Renal cortex interstitium (tissue), 11 donors: ENCODE measurements around the gene TMEM40. TPM values are rescaled to one million over a fixed set of nuclear protein-coding genes. Genes with fewer than 3 reads are reported as not detected.
"Not testable (repeated sequence)": the region's sequence is repeated elsewhere in the genome, so short reads cannot be mapped to it uniquely, and the experiment has no call there.

Experiments used
- DNase-seq, 11 donors: peaks; one replicate each; pipeline ENCODE4 v3.0.0-alpha.2; 2013; ENCODE audit warnings: low read depth in 9 of 11, low spot score in 4 of 11; ENCODE audit errors: extremely low read depth in 1 of 11
- polyA plus RNA-seq, 3 donors: library from polyadenylated mRNA; unstranded; fragments of 120-200 nt; gene quantifications; one replicate each; pipeline ENCODE4 v1.2.1, GENCODE V29; 2013; ENCODE audit not compliant: insufficient read length in 3 of 3

Gene TMEM40
- polyA plus RNA-seq, 3 donors = 1.3 to 1.8 (median 1.8) TPM

DNA sequence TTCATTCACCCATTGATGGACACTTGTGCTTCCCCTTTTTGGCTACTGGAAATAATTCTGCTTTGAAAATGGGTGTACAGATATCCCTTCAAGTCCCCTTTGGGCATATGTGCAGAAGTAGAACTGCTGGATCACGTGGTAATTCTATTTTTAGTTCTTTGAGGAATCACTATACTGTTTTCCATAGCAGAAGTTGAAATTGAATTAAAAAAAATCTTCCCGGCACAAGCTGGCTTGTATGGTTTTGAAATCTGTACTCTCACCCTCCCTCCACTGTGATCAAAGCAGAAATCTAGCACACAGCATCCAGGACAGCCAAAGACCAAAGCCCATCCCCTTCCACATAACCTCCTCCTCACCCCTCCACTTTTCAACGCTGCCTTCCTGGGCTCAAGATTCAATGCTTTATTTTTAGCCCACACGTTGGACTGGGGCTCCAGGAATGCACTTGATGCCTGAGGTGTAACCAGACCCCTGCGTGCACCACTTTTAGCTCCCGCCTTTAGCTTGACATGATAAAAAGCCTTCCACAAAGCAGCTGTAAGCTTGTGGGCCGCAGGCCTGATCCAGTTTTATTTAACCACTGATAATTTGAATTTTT lies 29.9 kb downstream of the TMEM40 start:
- peak in 5 of 11 donors; percentile 37 to 64 (median 55) for DNase-seq

DNA sequence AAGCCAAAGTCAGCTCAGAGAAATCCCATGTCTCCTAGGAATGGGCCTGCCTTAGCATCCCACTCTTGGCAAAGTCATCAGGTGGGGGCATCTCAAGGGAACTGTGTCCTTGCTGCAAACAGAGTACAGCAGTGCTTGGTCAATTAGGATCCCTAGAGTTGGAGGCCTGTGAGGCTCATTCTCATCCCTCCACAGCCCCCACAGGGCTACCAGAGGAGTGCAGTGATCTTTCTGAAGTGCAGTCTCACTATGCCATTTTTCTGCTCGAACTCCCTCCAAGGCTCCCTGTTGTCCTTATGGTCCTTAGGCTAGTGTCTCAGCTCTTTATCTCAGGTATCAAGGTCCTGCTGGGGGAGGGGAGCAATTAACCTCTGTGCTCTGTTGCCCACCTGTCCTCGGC lies 31.1 kb downstream of the TMEM40 start:
- no peak for DNase-seq

DNA sequence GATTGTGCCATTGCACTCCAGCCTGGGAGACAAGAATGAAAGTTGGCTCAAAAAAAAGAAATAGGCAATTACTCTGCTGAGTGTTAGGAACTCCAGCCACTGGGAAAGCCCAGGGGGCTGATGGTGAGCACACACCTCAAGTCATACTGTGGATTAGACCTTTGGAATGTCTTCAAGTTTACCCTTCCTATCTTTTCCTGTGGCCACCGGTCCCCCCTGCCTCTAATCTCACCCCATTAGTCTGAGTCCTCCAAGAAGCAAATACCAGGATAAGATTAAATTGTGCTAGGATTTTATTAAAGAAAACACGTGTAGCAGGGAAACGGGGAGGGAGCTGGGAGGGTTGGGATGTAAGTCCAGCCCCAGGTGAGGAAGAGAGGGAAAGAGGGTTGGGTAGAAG lies 31.6 kb downstream of the TMEM40 start:
- no peak for DNase-seq

DNA sequence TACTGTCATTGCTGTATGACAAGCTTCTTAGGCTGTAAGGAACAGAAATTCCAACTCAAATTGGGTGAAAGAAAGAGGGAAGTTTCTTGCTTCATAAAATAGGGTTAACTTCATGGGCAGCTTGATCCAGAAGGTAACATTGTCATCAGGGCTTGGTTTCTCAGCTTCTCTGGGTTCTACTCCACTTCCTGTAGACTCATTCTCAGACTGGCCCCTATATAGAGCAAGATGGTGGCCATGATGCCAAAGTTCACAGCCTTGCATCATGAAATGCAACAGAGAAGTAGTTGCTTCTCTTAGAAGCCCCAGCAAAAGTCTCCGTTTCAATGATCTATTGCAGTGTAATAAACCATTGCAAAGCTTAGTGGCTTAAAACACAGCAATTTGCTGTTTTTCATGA lies 33.6 kb downstream of the TMEM40 start:
- no peak for DNase-seq

DNA sequence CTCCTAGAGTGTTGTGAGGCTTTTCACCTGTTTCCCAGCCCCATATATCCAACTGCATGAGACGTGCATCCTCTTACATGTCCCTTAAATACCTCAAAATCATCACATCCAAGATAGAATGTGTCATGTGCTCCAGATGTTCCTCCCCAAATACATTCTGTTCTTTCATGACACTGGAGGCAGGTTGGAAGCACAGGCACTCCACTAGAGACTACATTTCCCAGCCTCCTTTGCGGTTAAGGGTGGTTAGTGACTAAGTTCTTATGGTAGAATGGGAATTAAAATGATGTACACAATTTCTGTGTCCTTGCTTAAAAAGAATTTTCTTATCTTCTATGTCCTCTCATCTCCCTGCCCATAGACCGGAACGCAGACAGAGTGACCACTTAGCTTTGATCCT lies 34.3 kb downstream of the TMEM40 start:
- no peak for DNase-seq

DNA sequence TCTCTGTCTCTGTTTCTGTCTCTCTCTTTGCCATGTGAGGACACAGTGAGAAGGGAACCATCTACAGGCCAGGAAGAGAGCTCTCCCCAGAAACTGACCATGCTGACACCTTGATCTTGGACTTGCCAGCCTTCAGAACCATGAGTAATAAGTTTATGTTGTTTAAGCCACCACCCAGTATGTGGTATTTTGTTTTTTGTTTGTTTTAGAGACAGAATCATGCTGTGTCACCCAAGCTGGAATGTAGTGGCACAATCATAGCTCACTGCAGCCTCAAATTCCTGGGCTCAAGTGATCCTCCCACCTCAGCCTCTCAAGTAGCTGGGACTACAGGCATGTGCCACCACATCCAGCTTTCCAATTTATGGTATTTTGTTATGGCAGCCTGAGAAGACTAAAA lies 35.7 kb downstream of the TMEM40 start:
- DNase-seq = not testable (repeated sequence)

DNA sequence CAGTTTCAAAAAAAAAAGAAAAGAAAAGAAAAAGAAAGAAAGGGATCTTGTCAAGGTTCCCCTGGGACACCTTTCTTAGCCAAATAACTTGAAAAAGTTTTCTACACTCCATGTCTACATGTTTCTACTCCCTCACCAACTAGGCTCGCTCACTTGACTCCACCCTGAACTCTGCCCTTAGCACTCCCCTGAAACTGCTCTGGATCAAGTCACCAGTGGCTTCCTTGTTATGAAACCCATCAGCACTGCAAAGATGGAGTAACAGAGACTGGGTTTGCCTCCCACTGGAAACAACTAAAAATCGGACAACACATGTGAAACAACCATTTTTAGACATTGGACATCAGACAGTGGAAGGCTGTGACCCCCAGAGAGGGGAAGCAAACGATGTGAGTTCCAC lies 36.8 kb downstream of the TMEM40 start:
- DNase-seq = no peak

DNA sequence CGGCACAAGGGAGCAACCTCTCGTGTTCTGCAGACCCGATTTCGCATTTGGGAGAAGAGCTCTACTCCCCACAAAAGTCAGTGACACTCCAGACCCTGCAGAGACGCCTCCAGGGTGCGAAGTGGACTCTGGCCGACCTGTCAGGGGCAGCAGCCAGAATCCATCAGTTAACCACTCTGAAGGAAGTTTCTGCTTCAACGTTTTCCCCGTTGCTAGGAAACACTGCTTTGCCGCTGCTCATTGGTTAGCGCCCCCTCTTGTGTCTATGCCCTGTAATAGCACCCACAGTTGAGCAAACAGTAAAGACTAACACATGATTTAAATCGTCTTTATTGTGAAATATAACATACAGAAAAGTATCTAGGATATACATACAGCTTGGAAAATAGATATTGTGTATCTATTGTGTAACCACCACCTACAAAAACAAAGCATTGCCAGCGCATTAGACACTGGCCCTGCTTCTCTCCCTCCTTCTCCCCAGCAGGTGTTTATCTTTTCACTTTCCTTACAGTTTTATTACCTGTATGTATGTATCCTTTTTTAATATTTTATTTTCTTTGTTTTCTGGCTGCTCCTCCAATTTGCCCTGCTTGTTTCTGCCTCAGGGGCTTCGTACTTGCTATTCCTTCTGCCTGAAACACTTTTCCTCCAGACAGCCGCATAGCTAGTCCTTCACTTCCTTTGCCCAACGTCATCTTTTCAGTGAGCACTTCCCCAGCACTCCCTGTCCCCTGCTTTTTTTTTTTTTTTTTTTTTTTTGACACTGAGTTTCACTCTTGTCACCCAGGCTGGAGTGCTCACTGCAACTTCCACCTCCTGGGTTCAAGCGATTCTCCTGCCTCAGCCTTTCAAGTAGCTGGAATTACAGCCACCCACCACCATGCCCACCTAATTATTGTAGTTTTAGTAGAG lies 38.8 kb downstream of the TMEM40 start:
- DNase-seq = peak; percentile 80 to 95 (median 88)

DNA sequence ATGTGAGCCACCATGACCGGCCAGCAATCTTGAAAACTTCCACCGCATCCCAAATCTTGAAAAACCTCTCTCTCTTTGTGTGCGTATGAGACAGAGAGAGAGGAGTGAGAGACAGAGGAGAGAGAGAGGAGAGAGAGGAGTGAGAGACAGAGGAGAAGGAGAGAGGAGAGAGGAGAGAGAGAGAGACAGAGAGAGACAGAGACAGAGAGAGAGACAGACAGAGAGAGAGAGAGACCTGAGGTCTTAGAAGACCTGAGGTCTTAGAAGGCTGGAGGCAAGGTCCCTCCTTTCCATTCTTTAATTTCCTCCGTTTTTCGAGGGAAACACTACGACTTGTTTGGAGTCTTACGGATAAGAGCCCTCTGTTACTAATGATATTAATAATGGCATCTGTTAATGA lies 39.5 kb downstream of the TMEM40 start:
- peak in 1 of 11 donors; percentile 3 for DNase-seq

DNA sequence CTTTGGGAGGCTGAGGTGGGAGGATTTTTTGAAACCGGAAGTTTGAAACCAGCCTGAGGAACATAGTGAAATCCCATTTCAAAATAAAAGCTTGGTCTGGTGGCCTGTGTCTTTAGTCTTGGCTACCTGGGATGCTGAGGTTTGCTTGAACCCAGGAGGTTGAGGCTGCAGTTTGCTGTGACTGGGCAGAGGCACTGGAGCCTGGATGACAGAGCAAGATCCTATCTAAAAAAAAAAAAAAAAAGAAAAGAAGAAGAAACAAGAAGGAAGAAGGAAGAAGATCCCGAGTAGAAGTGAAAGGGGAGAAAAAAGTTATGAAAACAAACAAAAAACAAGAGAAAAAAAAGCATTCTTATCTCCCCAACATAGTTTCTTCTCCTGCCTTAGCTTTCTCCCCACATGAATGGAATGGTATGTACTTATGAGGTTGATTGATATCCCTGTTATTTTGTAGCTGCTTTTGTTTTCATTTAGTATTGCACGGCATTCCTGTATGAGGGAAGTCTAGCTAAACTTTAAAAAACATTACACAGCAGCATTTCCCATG lies 42.4 kb downstream of the TMEM40 start:
- peak in 2 of 11 donors; percentile 25 to 32 for DNase-seq

DNA sequence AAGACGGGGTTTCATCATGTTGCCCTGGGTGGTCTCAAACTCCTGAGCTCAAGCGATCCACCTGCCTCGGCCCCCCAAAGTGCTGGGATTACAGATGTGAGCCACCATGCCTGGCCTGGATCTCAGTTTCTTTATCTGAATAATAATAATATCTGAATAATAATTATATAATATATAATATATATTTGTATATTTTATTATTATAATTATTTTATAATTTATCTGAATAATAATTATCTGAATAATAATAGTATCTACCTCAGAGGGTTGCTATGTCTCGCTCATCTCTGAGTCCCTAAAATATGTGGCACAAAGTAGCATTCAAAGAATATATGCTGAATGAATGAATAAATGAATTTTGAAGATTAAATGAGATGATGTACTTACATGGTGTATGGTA lies 44.8 kb downstream of the TMEM40 start:
- DNase-seq = no peak

DNA sequence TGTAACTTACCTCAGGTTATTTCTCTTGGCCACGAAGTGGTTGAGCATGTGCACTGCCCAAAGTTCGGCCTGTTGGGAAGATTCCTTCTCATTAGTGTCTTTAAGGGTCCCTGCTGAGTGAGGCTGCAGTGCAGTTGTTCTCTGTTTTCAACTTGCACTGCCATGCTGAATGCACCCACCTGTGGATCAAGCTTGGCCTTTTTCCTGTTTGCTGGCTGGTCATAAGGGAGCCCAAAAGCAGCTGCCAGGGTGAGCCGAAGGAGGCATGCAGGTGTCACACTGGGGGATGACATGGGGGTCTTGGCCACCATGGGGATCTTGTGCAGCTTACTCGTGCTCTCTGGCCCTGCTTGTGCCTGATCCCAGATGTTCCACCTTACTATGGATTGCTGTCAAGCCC lies 49.0 kb downstream of the TMEM40 start:
- DNase-seq = no peak

DNA sequence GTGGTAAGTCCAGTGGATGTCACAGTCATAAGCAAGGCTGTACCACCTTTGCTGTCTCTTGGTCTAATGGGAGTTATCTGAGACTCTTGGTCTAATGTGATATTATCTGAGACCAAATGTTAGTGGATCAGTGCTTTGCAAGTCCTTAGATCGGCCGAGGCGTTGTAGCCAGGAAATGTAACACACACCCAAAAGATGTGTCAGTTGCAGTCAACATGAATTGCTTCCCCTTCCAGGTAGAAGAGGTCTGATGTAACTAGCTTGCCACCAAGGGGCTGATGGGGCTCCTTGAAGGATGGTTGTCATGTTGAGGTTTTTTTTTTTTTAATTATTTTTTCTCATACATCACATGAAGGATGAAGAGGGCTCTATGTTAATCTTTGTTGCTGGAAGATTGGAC lies 49.7 kb downstream of the TMEM40 start:
- DNase-seq = no peak

DNA sequence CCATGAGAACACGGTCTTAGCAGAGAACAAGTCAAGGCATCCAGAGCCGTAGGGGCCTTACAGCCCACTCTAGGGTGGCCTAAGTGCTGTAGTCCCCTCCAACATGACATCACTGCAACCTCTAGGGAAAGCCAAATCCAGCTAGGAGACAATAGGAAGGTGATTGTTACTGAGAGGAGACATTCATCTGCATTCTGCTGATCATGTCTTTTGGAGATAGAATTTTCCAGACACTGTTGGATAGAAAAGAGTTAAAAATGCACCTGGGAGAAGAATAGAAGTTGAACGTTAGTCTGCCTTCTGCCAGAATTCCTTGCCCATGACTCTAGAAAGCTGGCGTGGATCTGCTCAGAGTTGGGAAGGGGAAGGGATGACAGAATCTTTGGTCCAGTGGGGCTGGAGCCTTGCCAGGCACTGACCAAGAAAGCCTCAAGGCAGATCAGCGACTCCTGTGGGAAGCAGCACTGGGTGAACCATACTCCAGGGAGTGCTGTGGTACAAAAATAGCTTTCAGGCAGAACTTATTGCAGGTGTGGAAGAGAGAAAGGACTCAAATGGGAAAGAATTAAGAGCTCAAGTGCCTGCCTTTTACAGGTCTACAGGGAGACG lies 50.4 kb downstream of the TMEM40 start:
- no peak for DNase-seq

DNA sequence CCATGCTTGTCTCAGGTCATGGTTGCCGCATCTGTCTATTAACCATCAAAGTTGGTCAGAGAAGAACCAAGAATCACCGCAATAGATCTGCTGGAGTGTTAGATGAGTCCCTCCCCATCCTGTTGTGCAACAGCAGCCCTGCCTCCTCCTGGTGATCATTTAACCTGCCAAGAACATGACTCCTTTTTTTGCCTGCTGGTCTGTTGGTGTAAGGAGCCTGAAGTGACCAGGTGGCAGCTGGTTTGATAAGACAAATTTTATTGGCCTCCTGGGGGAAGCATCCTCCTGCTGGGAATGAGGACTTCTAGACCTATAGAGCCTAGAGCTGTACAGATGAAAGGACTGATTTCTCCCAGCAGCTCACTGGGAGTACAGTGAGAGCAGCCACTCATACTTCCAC lies 51.6 kb downstream of the TMEM40 start:
- DNase-seq = no peak

DNA sequence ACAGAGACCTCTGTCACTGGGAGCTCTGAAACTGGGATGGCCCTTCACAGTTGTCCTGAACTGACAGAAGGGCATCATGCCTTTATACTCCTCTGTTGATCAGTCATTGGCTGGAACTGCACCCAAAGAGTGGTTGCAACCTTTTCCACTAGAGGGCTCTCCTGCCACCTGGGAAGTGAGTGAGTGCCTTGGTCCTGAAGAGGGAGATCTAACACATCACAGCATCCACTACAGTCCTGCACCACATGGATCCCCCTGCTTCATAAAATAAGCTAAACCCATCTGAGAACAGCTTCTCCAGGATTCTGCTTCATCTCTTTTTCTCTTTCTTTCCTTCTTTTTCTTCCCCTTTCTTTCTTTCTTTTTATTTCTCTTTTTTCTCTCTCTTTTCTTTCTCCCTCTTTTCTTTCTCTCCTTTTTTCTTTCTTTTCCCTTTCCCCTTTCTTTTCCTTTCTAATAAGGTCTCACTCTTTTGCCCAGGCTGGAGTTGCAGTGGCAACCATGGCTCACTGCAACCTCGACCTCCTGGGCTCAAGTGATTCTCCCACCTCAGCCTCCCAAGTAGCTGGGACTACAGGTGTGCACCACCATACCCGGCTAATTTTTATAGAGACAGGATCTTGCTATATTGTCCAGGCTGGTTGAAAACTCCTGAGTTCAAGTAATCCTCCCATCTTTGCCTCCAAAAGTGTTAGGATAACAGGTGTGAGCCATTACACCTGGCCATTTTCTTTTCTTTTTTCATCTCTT lies 52.4 kb downstream of the TMEM40 start:
- peak in 2 of 11 donors; percentile 25 to 31 for DNase-seq

DNA sequence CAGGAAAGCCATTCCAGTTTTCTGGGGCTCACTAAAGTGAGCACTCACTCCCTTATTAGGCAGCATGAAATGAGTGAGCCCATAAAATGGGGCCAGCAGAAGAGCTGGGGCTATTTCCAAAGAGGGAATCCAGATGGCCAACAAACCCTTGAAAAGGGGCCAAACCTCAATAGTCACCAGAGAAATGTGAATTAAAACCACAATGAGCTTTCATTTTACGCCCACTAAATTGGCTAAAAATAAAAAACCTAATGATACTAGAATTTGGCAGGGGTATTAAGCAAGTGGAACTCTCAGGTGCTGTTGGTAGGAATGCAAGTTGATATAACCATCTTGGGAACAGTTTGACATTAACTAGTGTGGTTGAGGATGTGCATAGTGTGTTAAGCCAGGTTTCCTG lies 53.1 kb downstream of the TMEM40 start:
- DNase-seq = no peak

DNA sequence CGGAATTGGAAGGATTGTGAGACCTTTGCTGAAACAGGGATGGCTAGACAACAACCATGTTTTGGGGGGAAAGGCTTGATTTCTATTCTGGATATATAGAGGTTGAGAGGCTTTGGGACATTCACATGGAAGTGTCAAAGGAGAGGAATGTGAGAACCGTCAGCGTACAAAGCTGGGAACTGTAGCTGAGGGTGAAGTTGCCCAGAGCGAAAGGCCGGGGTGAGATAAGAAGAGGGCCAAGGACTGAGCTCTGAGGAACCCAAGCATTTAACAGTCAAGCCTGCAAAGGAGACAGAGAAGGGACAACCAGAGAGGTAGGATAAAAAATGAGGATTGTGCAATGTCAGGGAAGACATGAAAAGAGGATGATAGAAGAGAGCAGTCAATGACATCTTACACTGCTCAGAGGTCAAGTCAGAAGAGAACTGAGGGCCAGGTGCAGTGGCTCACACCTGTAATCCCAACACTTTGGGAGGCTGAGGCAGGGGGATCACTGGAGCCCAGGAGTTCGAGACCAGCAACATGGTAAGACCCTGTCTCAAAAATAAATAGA lies 53.6 kb downstream of the TMEM40 start:
- DNase-seq = no peak

DNA sequence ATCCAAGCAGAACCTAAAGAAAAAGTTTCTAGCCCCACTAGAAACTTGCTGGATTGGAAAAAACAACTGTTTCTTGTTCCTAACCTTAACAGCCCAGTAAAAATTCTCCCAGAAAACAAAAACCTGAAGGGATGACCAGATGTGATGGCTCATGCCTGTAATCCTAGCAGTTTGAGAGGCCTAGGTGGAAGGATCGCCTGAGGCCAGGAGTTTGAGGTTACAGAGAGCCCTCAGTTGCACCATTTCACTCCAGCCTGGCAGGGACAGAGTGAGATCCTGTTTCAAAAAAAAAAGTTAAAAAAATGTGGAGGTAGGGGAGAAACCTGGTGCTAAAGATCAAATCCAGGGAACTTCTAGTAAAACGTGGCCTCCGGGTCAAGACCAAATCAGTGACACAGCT lies 56.6 kb downstream of the TMEM40 start:
- DNase-seq = peak in 1 of 11 donors; percentile 18
